PC-9 (cell line): ENCODE results near the gene GSK3B. TPM values are rescaled to one million over a fixed set of nuclear protein-coding genes. Genes with fewer than 3 reads are reported as not detected.

Source experiments
- BruUV-seq: library from RNA; stranded (reverse); fragments of 400-500 nt; replicated peaks from 2 replicates; lab custom pipeline; 2021; lab: Mats Ljungman, UMichigan
- CTCF ChIA-PET: fragments of 300-600 bp; sonication (Branson Sonifier 250); formaldehyde crosslinking; loops from one replicate; lab custom pipeline; 2022; ENCODE audit warnings: antibody characterized with exemption; lab: Charles Lee
- POLR2A ChIA-PET: fragments of 300-600 bp; sonication (Branson Sonifier 250); formaldehyde crosslinking; loops from one replicate; lab custom pipeline; 2022; ENCODE audit warnings: antibody characterized with exemption; ENCODE audit not compliant: unreplicated experiment; lab: Charles Lee
- DNase-seq, 2 experiments: peaks; one replicate each; pipeline versions ENCODE4 v3.0.0 to v3.0.0-alpha.2; 2015 to 2022; ENCODE audit warnings: mixed read lengths in 1 of 2
- H2AFZ ChIP-seq: fragments of 200-600 bp; sonication (generic); 2 replicates; pipeline ENCODE4 v1.8.1; 2017; ENCODE audit warnings: antibody characterized with exemption
- H3F3A ChIP-seq: fragments of 200-600 bp; sonication (generic); 2 replicates; pipeline ENCODE4 v1.8.1; 2017; ENCODE audit warnings: antibody characterized with exemption, mild to moderate bottlenecking, low read depth; ENCODE audit not compliant: insufficient read depth
- H3K27ac ChIP-seq: fragments of 200-600 bp; sonication (generic); 2 replicates; pipeline ENCODE4 v1.6.1; 2016; ENCODE audit warnings: mixed run types
- H3K27me3 ChIP-seq: fragments of 200-600 bp; sonication (generic); 2 replicates; pipeline ENCODE4 v1.6.1; 2016; ENCODE audit warnings: low read depth, mixed run types; ENCODE audit not compliant: insufficient read depth
- H3K36me3 ChIP-seq: fragments of 200-600 bp; sonication (generic); 2 replicates; pipeline ENCODE4 v1.6.1; 2016; ENCODE audit warnings: low read depth, mixed run types
- H3K4me1 ChIP-seq: fragments of 200-600 bp; sonication (generic); replicated peaks from 2 replicates; pipeline ENCODE4 v1.6.1; 2016; ENCODE audit warnings: mixed run types; ENCODE audit not compliant: insufficient read depth
- H3K4me2 ChIP-seq: fragments of 200-600 bp; sonication (generic); 2 replicates; pipeline ENCODE4 v1.6.1; 2017; ENCODE audit warnings: mixed run types
- H3K4me3 ChIP-seq: fragments of 200-600 bp; sonication (generic); 2 replicates; pipeline ENCODE4 v1.6.1; 2016; ENCODE audit warnings: mixed run types
- H3K79me2 ChIP-seq: fragments of 200-600 bp; sonication (generic); 2 replicates; pipeline ENCODE4 v1.6.1; 2017; ENCODE audit warnings: low read depth, mixed run types
- H3K9me2 ChIP-seq: fragments of 200-600 bp; sonication (generic); 2 replicates; pipeline ENCODE4 v1.8.1; 2017; ENCODE audit warnings: mild to moderate bottlenecking; ENCODE audit not compliant: insufficient read depth
- H3K9me3 ChIP-seq: fragments of 200-600 bp; sonication (generic); 2 replicates; pipeline ENCODE4 v1.8.1; 2016; ENCODE audit warnings: low read depth; ENCODE audit not compliant: insufficient read depth
- H4K20me1 ChIP-seq: fragments of 200-600 bp; sonication (generic); 2 replicates; pipeline ENCODE4 v1.8.1; 2017; ENCODE audit not compliant: insufficient read depth
- CTCF ChIP-seq: fragments of 200-600 bp; sonication (generic); conservative IDR thresholded peaks from 2 replicates; pipeline ENCODE4 v1.6.1; 2017; ENCODE audit warnings: mixed run types, antibody characterized with exemption, mild to moderate bottlenecking, moderate library complexity
- EZH2 ChIP-seq: fragments of 200-600 bp; sonication (generic); IDR thresholded peaks from 2 replicates; pipeline ENCODE4 v1.8.0; 2017; ENCODE audit warnings: antibody characterized with exemption, low read depth
- intact Hi-C: fragments of 100-400 bp; cut with micrococcal nuclease; formaldehyde crosslinking; loops from one replicate; pipeline ENCODE4 v1.10.0; 2022; ENCODE audit not compliant: unreplicated experiment
- total RNA-seq: library from RNA; stranded (reverse); gene quantifications from 2 replicates; pipeline ENCODE4 v1.2.3, GENCODE V29; 2021

The GSK3B gene
- total RNA-seq, 1 experiment from 2014 or later = 62.0 TPM

GRCh38 chr3:119790369-119790768, 303.9 kb downstream of the GSK3B start:
- no peaks in the 10 kb centered on the region for H3F3A ChIP-seq
- POLR2A ChIA-PET = no interaction called here
- no peaks in the 10 kb centered on the region for H4K20me1 ChIP-seq
- intact Hi-C loops = no loop called here
- CTCF ChIA-PET = no interaction called here
- no peak overlapping the region for H3K4me3 ChIP-seq
- no TSS peak for BruUV-seq
- no peaks in the 10 kb centered on the region for H3K9me2 ChIP-seq
- no peaks in the 10 kb centered on the region for H3K79me2 ChIP-seq
- no peak overlapping the region for H2AFZ ChIP-seq
- TF ChIP-seq CTCF (no peak), EZH2 (no peak)
- peaks cover 3% of the 10 kb centered on the region; the same call in 1 of the 2 replicates for H3K9me3 ChIP-seq
- peaks cover 9% of the 10 kb centered on the region for H3K4me1 ChIP-seq
- no peak overlapping the region for H3K27ac ChIP-seq
- DNase-seq = no peak
- H3K27me3 ChIP-seq = no peaks in the 10 kb centered on the region
- no peaks in the 10 kb centered on the region for H3K36me3 ChIP-seq
- H3K4me2 ChIP-seq = no peak overlapping the region

GRCh38 chr3:119786409-119786808, 307.8 kb downstream of the GSK3B start:
- intact Hi-C loops = no loop called here
- Histone ChIP-seq H3K79me2 (no peaks in the 10 kb centered on the region), H3K9me2 (no peaks in the 10 kb centered on the region), H3K9me3 (peaks cover 3% of the 10 kb centered on the region; the same call in 1 of the 2 replicates), H3K27ac (no peak overlapping the region), H3K4me2 (no peak overlapping the region), H3F3A (no peaks in the 10 kb centered on the region), H3K4me3 (no peak overlapping the region), H3K27me3 (no peaks in the 10 kb centered on the region), H3K36me3 (no peaks in the 10 kb centered on the region), H2AFZ (no peak overlapping the region), H4K20me1 (no peaks in the 10 kb centered on the region), H3K4me1 (no peaks in the 10 kb centered on the region)
- TF ChIP-seq EZH2 (no peak), CTCF (no peak)
- ChIA-PET POLR2A (no interaction called here), CTCF (no interaction called here)
- no TSS peak for BruUV-seq
- no peak for DNase-seq

GRCh38 chr3:119783883-119784282, 310.4 kb downstream of the GSK3B start:
- no peaks in the 10 kb centered on the region for H3K9me2 ChIP-seq
- no peak overlapping the region for H2AFZ ChIP-seq
- no peaks in the 10 kb centered on the region for H4K20me1 ChIP-seq
- H3K4me3 ChIP-seq = no peak overlapping the region
- H3K36me3 ChIP-seq = no peaks in the 10 kb centered on the region
- H3K79me2 ChIP-seq = no peaks in the 10 kb centered on the region
- no peaks in the 10 kb centered on the region for H3F3A ChIP-seq
- H3K4me2 ChIP-seq = no peak overlapping the region
- no peak overlapping the region for H3K27ac ChIP-seq
- ChIA-PET CTCF (interaction anchor here (0.5 kb wide), 1 partner anchor 478 kb away, joined by 3 read pairs; no protein-coding TSS in a partner anchor), POLR2A (interaction anchor here (0.6 kb wide), 1 partner anchor 32 kb away, joined by 3 read pairs; no protein-coding TSS in a partner anchor)
- no peaks in the 10 kb centered on the region for H3K4me1 ChIP-seq
- TF ChIP-seq EZH2 (no peak), CTCF (no peak)
- no peaks in the 10 kb centered on the region for H3K9me3 ChIP-seq
- no TSS peak for BruUV-seq
- no peak for DNase-seq
- intact Hi-C loops = no loop called here
- H3K27me3 ChIP-seq = no peaks in the 10 kb centered on the region
